Measurements from ENCODE around the gene C19orf38. TPM values are rescaled to one million over a fixed set of nuclear protein-coding genes. Genes with fewer than 3 reads are reported as not detected.

The C19orf38 gene
- total RNA-seq, 2 experiments from 2014 or later = 4.4 to 4.8 TPM

GRCh38 chr19:10887616-10888367, 39.6 kb downstream of the C19orf38 start:
- no peaks in the 10 kb centered on the region for H3K27me3 Mint-ChIP-seq (ENCODE audit: low read depth)
- H3K36me3 Mint-ChIP-seq (ENCODE audit: low read depth) = peaks cover 3% of the 10 kb centered on the region
- H3K9me3 Mint-ChIP-seq = no peaks in the 10 kb centered on the region
- CTCF ChIA-PET = interaction anchor here (0.5 to 1.3 kb wide), 4 partner anchors 49 to 106 kb away, joined by 3 to 8 read pairs (median 3); no protein-coding TSS in a partner anchor
- no peak for DNase-seq
- intact Hi-C loops (cut with micrococcal nuclease) = no loop called here
- H3K4me3 Mint-ChIP-seq = no peak overlapping the region
- H3K27ac Mint-ChIP-seq = no peak overlapping the region
- peaks cover 8% of the 10 kb centered on the region for H3K4me1 Mint-ChIP-seq (ENCODE audit: low read depth)

- Mint-ChIP-seq H3K27me3 (ENCODE audit: low read depth) (no peaks in the 10 kb centered on the region), H3K4me3 (no peak overlapping the region), H3K4me1 (ENCODE audit: low read depth) (peaks cover 8% of the 10 kb centered on the region), H3K9me3 (no peaks in the 10 kb centered on the region), H3K27ac (no peak overlapping the region), H3K36me3 (ENCODE audit: low read depth) (no peaks in the 10 kb centered on the region)
- DNase-seq = no peak
- intact Hi-C loops (cut with micrococcal nuclease) = no loop called here
- CTCF ChIA-PET = interaction anchor here (0.5 to 1.3 kb wide), 4 partner anchors 10 to 106 kb away, joined by 3 to 8 read pairs (median 3); no protein-coding TSS in a partner anchor
These were observed 40.2 kb downstream of the C19orf38 start for GRCh38 chr19:10888421-10888866.

- Mint-ChIP-seq H3K9me3 (no peaks in the 10 kb centered on the region), H3K4me3 (no peak overlapping the region), H3K27me3 (ENCODE audit: low read depth) (no peaks in the 10 kb centered on the region), H3K36me3 (ENCODE audit: low read depth) (no peaks in the 10 kb centered on the region), H3K27ac (no peak overlapping the region), H3K4me1 (ENCODE audit: low read depth) (peaks cover 10% of the 10 kb centered on the region)
- intact Hi-C loops (cut with micrococcal nuclease) = no loop called here
- CTCF ChIA-PET = interaction anchor here (0.7 to 1.0 kb wide), 2 partner anchors 17 to 600 kb away, joined by 3 to 4 read pairs; partner anchors contain the start of gene ICAM5
- no peak for DNase-seq
These were observed 41.7 kb downstream of the C19orf38 start for GRCh38 chr19:10889880-10890279.

- Mint-ChIP-seq H3K4me1 (ENCODE audit: low read depth) (peaks cover 10% of the 10 kb centered on the region), H3K27me3 (ENCODE audit: low read depth) (no peaks in the 10 kb centered on the region), H3K36me3 (ENCODE audit: low read depth) (no peaks in the 10 kb centered on the region), H3K4me3 (no peak overlapping the region), H3K27ac (no peak overlapping the region), H3K9me3 (no peaks in the 10 kb centered on the region)
- CTCF ChIA-PET = no interaction called here
- intact Hi-C loops (cut with micrococcal nuclease) = no loop called here
- DNase-seq = no peak
These were observed 43.3 kb downstream of the C19orf38 start for GRCh38 chr19:10891405-10892086.

- intact Hi-C loops (cut with micrococcal nuclease) = no loop called here
- no peaks in the 10 kb centered on the region for H3K9me3 Mint-ChIP-seq
- peaks cover 13% of the 10 kb centered on the region for H3K4me1 Mint-ChIP-seq (ENCODE audit: low read depth)
- DNase-seq = no peak
- H3K4me3 Mint-ChIP-seq = no peak overlapping the region
- CTCF ChIA-PET = interaction anchor here (0.6 kb wide), 1 partner anchor 410 kb away, joined by 4 read pairs; no protein-coding TSS in a partner anchor
- no peaks in the 10 kb centered on the region for H3K36me3 Mint-ChIP-seq (ENCODE audit: low read depth)
- no peaks in the 10 kb centered on the region for H3K27me3 Mint-ChIP-seq (ENCODE audit: low read depth)
- H3K27ac Mint-ChIP-seq = no peak overlapping the region
These were observed 44.0 kb downstream of the C19orf38 start for GRCh38 chr19:10892256-10892655.

- Mint-ChIP-seq H3K9me3 (no peaks in the 10 kb centered on the region), H3K27ac (no peak overlapping the region), H3K27me3 (ENCODE audit: low read depth) (no peaks in the 10 kb centered on the region), H3K4me3 (no peak overlapping the region), H3K36me3 (ENCODE audit: low read depth) (no peaks in the 10 kb centered on the region), H3K4me1 (ENCODE audit: low read depth) (peaks cover 12% of the 10 kb centered on the region)
- CTCF ChIA-PET = interaction anchor here (1.1 kb wide), 1 partner anchor 24 kb away, joined by 3 read pairs; the partner anchor contains the start of gene CARM1
- intact Hi-C loops (cut with micrococcal nuclease) = no loop called here
- DNase-seq = no peak
These were observed 46.6 kb downstream of the C19orf38 start for GRCh38 chr19:10894911-10895213.

GRCh38 chr19:10895363-10895762, 47.1 kb downstream of the C19orf38 start:
- H3K9me3 Mint-ChIP-seq = no peaks in the 10 kb centered on the region
- no peaks in the 10 kb centered on the region for H3K27me3 Mint-ChIP-seq (ENCODE audit: low read depth)
- H3K4me3 Mint-ChIP-seq = no peak overlapping the region
- CTCF ChIA-PET = no interaction called here
- DNase-seq = no peak
- H3K4me1 Mint-ChIP-seq (ENCODE audit: low read depth) = peaks cover 12% of the 10 kb centered on the region
- intact Hi-C loops (cut with micrococcal nuclease) = no loop called here
- peaks cover 2% of the 10 kb centered on the region for H3K36me3 Mint-ChIP-seq (ENCODE audit: low read depth)
- H3K27ac Mint-ChIP-seq = no peak overlapping the region

GRCh38 chr19:10895920-10896319, 47.7 kb downstream of the C19orf38 start:
- no peaks in the 10 kb centered on the region for H3K27me3 Mint-ChIP-seq (ENCODE audit: low read depth)
- CTCF ChIA-PET = no interaction called here
- DNase-seq = no peak
- no peak overlapping the region for H3K4me3 Mint-ChIP-seq
- peaks cover 3% of the 10 kb centered on the region for H3K36me3 Mint-ChIP-seq (ENCODE audit: low read depth)
- no peak overlapping the region for H3K27ac Mint-ChIP-seq
- intact Hi-C loops (cut with micrococcal nuclease) = no loop called here
- H3K4me1 Mint-ChIP-seq (ENCODE audit: low read depth) = peaks cover 12% of the 10 kb centered on the region
- no peaks in the 10 kb centered on the region for H3K9me3 Mint-ChIP-seq

GRCh38 chr19:10896851-10897526, 48.8 kb downstream of the C19orf38 start:
- H3K27me3 Mint-ChIP-seq (ENCODE audit: low read depth) = no peaks in the 10 kb centered on the region
- CTCF ChIA-PET = interaction anchor here (0.6 to 0.7 kb wide), 2 partner anchors 40 to 162 kb away, joined by 3 read pairs; no protein-coding TSS in a partner anchor
- H3K36me3 Mint-ChIP-seq (ENCODE audit: low read depth) = peaks cover 3% of the 10 kb centered on the region
- intact Hi-C loops (cut with micrococcal nuclease) = no loop called here
- peaks cover 12% of the 10 kb centered on the region for H3K4me1 Mint-ChIP-seq (ENCODE audit: low read depth)
- DNase-seq = no peak
- no peak overlapping the region for H3K27ac Mint-ChIP-seq
- no peak overlapping the region for H3K4me3 Mint-ChIP-seq
- no peaks in the 10 kb centered on the region for H3K9me3 Mint-ChIP-seq

- intact Hi-C loops (cut with micrococcal nuclease) = no loop called here
- H3K4me1 Mint-ChIP-seq (ENCODE audit: low read depth) = peaks cover 12% of the 10 kb centered on the region
These were observed 50.4 kb downstream of the C19orf38 start for GRCh38 chr19:10898633-10899032.

GRCh38 chr19:10899151-10899653, 51.0 kb downstream of the C19orf38 start:
- no peak overlapping the region for H3K4me3 Mint-ChIP-seq
- no peaks in the 10 kb centered on the region for H3K27me3 Mint-ChIP-seq (ENCODE audit: low read depth)
- CTCF ChIA-PET = no interaction called here
- H3K27ac Mint-ChIP-seq = no peak overlapping the region
- peaks cover 11% of the 10 kb centered on the region for H3K4me1 Mint-ChIP-seq (ENCODE audit: low read depth)
- no peak for DNase-seq
- peaks cover 9% of the 10 kb centered on the region for H3K36me3 Mint-ChIP-seq (ENCODE audit: low read depth)
- intact Hi-C loops (cut with micrococcal nuclease) = no loop called here
- H3K9me3 Mint-ChIP-seq = peaks cover 1% of the 10 kb centered on the region

More at GRCh38 chr19:10898633-10899032, 50.4 kb downstream of the C19orf38 start:
- peak overlapping the region; percentile 30 for H3K27ac Mint-ChIP-seq
- H3K9me3 Mint-ChIP-seq = peaks cover 1% of the 10 kb centered on the region
- H3K27me3 Mint-ChIP-seq (ENCODE audit: low read depth) = no peaks in the 10 kb centered on the region
- no peak overlapping the region for H3K4me3 Mint-ChIP-seq
- H3K36me3 Mint-ChIP-seq (ENCODE audit: low read depth) = peaks cover 9% of the 10 kb centered on the region
- DNase-seq = no peak
- CTCF ChIA-PET = no interaction called here

- H3K4me3 Mint-ChIP-seq = no peak overlapping the region
- intact Hi-C loops (cut with micrococcal nuclease) = no loop called here
- H3K36me3 Mint-ChIP-seq (ENCODE audit: low read depth) = peaks cover 16% of the 10 kb centered on the region
- DNase-seq = no peak
- CTCF ChIA-PET = no interaction called here
- H3K27me3 Mint-ChIP-seq (ENCODE audit: low read depth) = no peaks in the 10 kb centered on the region
- H3K27ac Mint-ChIP-seq = no peak overlapping the region
- H3K4me1 Mint-ChIP-seq (ENCODE audit: low read depth) = no peaks in the 10 kb centered on the region
- peaks cover under 1% of the 10 kb centered on the region for H3K9me3 Mint-ChIP-seq
These were observed 59.7 kb downstream of the C19orf38 start for GRCh38 chr19:10907925-10908324.
